HPDE6-E6E7 (cell line): ENCODE measurements around the gene GDPGP1.

Source experiments
- DNase-seq: peaks from one replicate; pipeline ENCODE4 v3.0.0; 2011; ENCODE audit warnings: missing footprints; ENCODE audit errors: extremely low spot score

GDPGP1 gene

GRCh38 chr15:90205050-90205848 is 28.8 kb upstream of the GDPGP1 start:
- DNase-seq: no peak

DNA sequence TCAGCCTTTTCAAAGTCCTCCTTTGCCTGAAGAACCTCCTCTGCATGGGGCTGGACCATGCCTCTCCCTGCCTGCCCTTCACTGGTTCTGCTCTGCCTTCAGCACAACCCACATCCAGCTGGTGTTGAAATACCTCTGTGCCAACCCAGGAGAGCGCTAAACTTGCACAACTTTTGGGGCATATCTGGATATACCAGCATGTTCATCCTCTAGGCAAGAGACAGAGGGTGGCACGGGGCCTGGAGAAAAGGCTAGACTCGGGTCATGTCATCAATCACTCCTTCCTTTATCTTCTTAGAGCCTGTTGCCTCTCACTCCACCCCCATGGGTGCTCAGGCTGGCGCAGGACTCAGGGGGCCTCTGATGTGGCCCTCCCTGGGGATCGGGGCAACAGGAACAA is 28.1 kb upstream of the GDPGP1 start:
- DNase-seq: no peak

DNA sequence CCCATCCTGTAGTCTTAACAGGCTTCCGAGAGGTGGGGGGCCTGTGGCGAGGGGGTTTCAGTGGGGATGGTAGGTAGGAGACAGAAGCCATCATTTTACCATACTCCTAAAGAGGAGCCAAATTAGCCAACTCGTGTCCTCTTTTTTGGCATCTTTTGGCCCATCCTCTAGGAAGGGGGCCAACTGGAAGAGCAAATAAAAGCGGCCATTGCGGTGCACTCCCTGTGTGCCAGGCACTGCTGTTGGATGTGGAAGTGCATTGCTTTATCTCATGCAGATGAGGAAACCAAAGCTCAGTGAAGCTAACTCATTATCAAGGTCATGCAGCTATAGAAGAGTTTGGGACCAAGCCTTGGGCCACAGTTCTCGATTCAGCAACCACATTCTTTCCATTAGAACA is 26.8 kb upstream of the GDPGP1 start:
- DNase-seq: no peak

DNA sequence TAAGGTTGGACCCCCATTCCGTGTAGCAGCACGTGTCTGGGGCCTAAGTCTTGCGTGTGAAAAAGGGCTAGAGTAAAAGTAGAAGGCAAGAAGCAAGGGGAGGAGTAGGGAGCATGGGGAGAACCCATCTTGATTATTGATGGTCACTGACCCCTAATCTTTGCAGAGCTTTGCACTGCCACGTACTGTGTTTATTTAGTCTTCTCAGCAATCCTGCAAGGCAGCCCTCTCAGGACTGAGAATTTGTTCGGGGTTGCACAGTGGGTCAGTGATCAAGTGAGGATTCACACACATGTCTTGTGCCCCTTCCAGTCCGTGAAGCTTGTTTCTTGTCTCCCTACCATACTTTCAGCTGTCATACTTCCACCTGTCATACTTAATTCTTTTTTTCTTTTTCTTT is 25.7 kb upstream of the GDPGP1 start:
- DNase-seq: no peak

GRCh38 chr15:90209591-90209990 is 24.4 kb upstream of the GDPGP1 start:
- no peak for DNase-seq

DNA sequence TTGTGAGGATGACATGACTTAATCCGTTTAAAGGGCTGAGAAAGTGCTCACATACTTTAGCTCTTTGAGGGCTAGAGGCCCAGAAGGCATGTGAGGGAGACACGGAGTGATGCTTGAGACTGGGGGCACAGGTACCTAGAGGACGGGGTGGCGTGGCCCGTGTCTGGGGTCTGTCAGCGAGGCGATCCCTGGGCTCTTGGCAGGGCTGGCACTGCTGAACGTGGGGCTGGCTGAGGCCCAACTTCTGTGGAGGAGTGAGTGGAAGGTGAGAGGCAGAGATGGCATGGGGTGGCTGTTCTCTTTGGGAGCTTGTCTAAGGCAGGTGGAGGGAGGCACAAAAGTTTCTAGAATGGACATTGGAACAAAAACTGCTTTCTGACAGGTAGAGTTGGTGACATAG is 23.4 kb upstream of the GDPGP1 start:
- DNase-seq: no peak

DNA sequence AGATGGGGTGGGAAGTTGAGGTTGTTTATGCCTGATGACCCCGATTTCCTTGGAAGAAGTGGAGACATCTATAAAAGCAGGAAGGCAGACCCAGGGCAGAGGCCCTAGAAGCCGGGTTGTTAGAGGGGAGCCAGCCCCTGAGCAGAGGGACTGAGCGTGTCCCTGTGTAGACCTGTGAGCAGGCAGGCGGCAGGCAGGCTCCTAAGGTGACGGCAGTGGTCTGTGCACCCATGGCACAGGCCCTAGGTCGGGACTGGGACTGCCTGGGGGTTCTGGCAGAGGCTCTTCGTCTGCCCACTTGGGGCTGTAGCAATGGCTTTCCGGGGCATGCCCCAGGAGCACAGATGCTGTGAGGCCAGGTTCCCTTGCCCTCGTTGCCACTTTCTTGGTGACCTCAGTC is 23.0 kb upstream of the GDPGP1 start:
- no peak for DNase-seq

GRCh38 chr15:90211440-90212143 is 22.4 kb upstream of the GDPGP1 start:
- DNase-seq: peak; percentile 98

- DNase-seq: no peak
Observed at GRCh38 chr15:90212221-90213098, 21.5 kb upstream of the GDPGP1 start.

DNA sequence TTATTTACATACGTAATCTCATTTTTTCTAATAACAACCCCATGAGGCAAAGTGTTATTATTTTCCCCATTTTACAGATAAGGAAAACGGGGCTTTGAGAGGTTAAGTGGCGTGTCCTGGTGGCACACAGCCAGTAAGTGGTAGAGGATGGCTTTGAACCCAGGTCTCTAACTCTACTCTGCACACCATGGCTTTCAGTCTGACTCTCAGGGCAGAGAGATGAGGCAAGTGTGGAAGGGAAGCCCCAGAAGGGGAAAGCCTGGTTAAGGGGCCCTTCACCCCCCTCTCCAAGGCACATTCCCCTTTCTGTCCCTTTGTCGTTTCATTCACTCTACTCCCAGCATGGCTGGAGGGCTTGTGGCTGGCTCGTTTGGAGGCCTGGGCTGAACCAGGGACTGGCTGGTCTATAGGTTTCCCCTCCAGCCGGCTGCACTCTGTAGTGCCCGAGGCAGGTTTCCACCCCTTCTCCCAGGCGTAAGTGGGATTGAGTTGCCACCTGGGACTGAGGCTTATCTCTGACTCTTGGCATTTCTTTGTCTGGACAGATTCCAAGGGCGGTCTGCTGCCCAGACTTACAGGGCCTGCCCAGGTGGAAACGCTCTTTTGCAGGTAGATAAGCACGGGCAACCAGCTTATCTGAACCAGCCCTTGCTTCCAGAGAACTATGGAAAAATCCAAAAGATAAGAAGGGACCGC is 20.7 kb upstream of the GDPGP1 start:
- no peak for DNase-seq

DNA sequence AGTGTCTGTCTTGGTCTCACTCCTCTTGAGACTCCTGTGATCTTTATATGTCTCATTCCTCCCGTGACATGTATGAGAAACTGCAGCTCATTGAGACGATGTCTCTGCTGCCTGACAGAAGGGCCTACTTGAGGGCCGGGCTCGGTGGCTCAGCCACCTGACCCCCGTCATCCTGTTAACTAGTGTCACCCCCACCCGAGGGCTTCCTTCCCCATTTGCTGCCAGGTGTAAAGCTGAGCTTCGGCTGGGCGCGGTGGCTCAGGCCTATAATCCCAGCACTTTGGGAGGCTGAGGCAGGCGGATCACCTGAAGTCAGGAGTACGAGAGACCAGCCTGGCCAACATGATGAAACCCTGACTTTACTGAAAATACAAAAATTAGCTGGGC is 20.2 kb upstream of the GDPGP1 start:
- no peak for DNase-seq

DNA sequence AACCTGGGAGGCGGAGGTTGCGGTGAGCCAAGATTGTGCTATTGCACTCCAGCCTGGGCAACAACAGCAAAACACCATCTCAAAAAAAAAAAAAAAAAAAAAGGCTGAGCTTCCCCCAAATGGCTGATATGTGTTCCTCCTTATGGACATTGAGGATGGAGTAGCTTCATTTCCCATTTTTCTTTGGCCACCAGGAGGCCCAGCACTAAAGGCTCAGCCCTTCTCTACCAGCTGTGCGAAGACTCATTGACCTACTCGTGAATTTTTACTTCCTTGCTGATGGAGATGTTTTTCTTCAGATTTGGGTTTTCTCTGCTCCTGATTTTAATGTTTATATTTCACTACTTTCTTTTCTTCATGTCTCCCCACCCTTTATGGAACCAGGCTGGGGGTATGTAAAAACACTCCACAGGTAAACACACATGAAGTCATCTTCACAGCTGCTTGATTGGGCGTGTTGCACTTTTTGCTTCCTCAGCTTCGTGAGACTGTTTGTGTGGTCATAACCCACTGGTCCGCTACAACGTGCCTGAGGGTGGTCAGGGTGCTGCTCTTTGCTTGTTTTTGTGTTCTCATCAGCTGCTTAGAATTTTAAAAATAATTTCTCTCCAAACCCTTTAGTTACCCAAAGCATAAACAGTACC is 19.3 kb upstream of the GDPGP1 start:
- DNase-seq: no peak

DNA sequence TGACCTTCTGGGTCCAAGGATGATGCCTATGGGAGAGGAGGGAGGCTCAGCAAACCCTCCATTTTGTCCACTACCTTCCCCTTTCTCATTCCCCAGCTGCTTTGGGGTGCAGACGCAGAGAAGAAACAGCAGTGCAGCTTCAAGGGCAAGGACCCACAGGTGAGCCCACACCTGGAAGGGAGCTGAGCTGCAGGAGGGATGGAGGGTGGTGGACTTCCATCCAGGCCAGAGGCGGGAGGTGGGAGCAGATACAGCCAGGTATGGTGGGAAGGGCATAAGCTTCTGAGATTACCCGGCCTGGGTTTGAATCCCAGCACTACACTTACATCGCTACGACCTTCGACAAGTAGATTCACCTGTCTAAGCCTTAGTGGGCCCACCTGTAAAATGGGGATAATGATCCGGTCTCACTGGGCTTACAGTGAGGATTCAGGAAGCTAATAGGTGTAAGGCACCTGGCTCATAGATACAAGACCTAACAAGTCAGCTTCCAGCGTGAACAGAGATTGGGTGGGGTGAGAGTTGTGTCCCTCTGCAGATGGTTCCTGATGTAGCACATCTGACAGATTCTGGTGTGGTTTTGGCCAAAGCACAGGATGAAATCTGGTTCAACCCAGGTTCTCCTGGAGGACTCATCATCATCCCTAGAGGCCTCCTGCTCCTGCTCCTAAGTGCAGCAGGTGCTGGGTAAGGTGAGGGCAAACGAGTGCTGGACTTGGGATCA is 16.2 kb upstream of the GDPGP1 start:
- DNase-seq: no peak

GRCh38 chr15:90219421-90220141 is 14.4 kb upstream of the GDPGP1 start:
- DNase-seq: no peak

DNA sequence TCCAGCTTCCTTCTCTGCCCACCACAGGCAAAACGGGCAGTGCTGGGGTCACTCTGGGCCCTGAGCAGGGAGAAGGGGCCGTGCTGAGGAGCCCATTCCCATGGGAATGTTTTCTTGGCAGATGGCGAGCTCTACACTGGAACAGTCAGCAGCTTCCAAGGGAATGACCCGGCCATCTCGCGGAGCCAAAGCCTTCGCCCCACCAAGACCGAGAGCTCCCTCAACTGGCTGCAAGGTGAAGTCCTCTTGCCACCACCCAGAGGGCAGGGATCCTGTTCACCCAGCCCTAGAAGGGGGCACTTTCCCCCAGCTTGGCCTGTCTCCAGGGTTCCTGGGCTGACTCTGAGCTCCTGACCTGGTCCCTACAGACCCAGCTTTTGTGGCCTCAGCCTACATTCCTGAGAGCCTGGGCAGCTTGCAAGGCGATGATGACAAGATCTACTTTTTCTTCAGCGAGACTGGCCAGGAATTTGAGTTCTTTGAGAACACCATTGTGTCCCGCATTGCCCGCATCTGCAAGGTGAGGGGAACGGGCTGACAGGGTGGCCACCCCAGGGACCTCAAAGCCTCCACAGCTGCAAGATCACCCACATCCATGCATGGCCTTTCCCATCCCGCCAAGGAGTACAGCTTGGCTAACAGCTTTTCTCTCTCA is 12.6 kb upstream of the GDPGP1 start:
- no peak for DNase-seq

DNA sequence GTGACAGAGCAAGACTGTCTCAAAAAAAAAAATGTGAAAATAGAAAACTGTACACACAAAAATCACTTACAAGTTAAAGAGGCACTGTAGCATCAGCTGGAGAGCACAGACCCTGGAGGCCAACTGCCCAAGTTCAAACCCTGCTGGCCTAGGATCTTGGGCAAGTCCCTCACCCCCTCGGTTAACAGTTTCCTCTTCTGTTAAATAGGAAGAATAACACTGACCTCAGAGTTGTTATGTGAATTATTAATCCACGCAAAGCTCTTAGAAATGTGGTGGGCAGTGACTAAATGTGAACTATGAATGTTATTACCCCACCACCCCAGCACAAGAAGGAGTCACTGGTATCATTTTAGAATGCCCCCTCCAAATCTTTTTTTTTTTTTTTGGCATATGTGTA is 11.5 kb upstream of the GDPGP1 start:
- no peak for DNase-seq

- no peak for DNase-seq
Observed at GRCh38 chr15:90223441-90224165, 10.4 kb upstream of the GDPGP1 start.

DNA sequence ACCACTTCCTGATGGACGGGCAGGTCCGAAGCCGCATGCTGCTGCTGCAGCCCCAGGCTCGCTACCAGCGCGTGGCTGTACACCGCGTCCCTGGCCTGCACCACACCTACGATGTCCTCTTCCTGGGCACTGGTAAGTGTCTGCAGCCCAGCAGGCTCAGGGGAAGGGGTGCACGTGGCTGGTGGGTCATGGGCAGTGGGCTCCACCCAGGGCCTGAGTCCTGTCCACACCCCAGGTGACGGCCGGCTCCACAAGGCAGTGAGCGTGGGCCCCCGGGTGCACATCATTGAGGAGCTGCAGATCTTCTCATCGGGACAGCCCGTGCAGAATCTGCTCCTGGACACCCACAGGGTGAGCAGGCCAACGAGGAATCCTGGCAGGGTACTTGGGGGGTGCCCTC is 9.0 kb upstream of the GDPGP1 start:
- no peak for DNase-seq
